Mesenchymal stem cell (in vitro differentiated cells and primary cell): ENCODE measurements around the gene PATZ1.

Experiments
- DNase-seq: peaks from one replicate; pipeline ENCODE4 v3.0.0-alpha.2; 2013
- H2AFZ ChIP-seq: one replicate; pipeline ENCODE4 v1.6.1; 2013; ENCODE audit warnings: low read depth, mild to moderate bottlenecking, control low read depth, inconsistent platforms, low read length, moderate library complexity
- H2AK5ac ChIP-seq: 2 replicates; pipeline ENCODE4 v1.6.1; 2013; ENCODE audit warnings: low read length, moderate library complexity, mild to moderate bottlenecking, inconsistent platforms; ENCODE audit not compliant: severe bottlenecking
- H2BK120ac ChIP-seq: one replicate; pipeline ENCODE4 v1.6.1; 2013; ENCODE audit warnings: low read depth, mild to moderate bottlenecking, inconsistent platforms, low read length, moderate library complexity
- H2BK12ac ChIP-seq, 2 experiments: one replicate each; pipeline ENCODE4 v1.6.1; 2013; ENCODE audit warnings: inconsistent platforms in 2 of 2, low read length in 2 of 2, mild to moderate bottlenecking in 2 of 2, moderate library complexity in 2 of 2, control low read depth in 1 of 2
- H2BK15ac ChIP-seq: one replicate; pipeline ENCODE4 v1.6.1; 2013; ENCODE audit warnings: mild to moderate bottlenecking, low read depth, inconsistent platforms; ENCODE audit not compliant: poor library complexity, severe bottlenecking
- H2BK5ac ChIP-seq: 2 replicates; pipeline ENCODE4 v1.6.1; 2013; ENCODE audit warnings: low read depth, mild to moderate bottlenecking, low read length, control low read depth, inconsistent platforms; ENCODE audit not compliant: poor library complexity, severe bottlenecking
- H3K14ac ChIP-seq, 2 experiments: one replicate each; pipeline ENCODE4 v1.6.1; 2013; ENCODE audit warnings: inconsistent platforms in 2 of 2, low read length in 2 of 2, control low read depth in 1 of 2, mild to moderate bottlenecking in 1 of 2, moderate library complexity in 1 of 2
- H3K18ac ChIP-seq, 2 experiments: one replicate each; pipeline ENCODE4 v1.6.1; 2013; ENCODE audit warnings: inconsistent platforms in 2 of 2, low read length in 2 of 2, control low read depth in 1 of 2, low read depth in 1 of 2, mild to moderate bottlenecking in 1 of 2
- H3K23ac ChIP-seq, 2 experiments: one replicate each; pipeline ENCODE4 v1.6.1; 2013; ENCODE audit warnings: inconsistent platforms in 2 of 2, low read length in 2 of 2, mild to moderate bottlenecking in 2 of 2, moderate library complexity in 2 of 2, control low read depth in 1 of 2
- H3K27ac ChIP-seq: 2 replicates; pipeline ENCODE4 v1.5.1; 2013; ENCODE audit warnings: mild to moderate bottlenecking, moderate library complexity, low read length, control low read depth, inconsistent platforms; ENCODE audit not compliant: poor library complexity, severe bottlenecking
- H3K27me3 ChIP-seq, 2 experiments: 2 replicates each; pipeline versions ENCODE4 v1.6.1 to v1.7.0; 2013; ENCODE audit warnings: low read length in 2 of 2, mild to moderate bottlenecking in 2 of 2, moderate library complexity in 2 of 2, control low read depth in 1 of 2, inconsistent platforms in 1 of 2; ENCODE audit not compliant: control insufficient read depth in 1 of 2, insufficient read depth in 1 of 2
- H3K36me3 ChIP-seq, 2 experiments: 2 replicates each; pipeline versions ENCODE4 v1.6.1 to v1.7.0; 2013; ENCODE audit warnings: low read length in 2 of 2, control low read depth in 1 of 2, inconsistent platforms in 1 of 2, low read depth in 1 of 2, mild to moderate bottlenecking in 1 of 2; ENCODE audit not compliant: insufficient read depth in 2 of 2, control insufficient read depth in 1 of 2
- H3K4ac ChIP-seq, 2 experiments: one replicate each; pipeline ENCODE4 v1.6.1; 2013; ENCODE audit warnings: inconsistent platforms in 2 of 2, low read length in 2 of 2, mild to moderate bottlenecking in 2 of 2, moderate library complexity in 2 of 2, control low read depth in 1 of 2, low read depth in 1 of 2
- H3K4me1 ChIP-seq: 2 replicates; pipeline ENCODE4 v1.6.1; 2013; ENCODE audit warnings: low read depth, low read length, control low read depth; ENCODE audit not compliant: control insufficient read depth, insufficient read depth
- H3K4me2 ChIP-seq: 2 replicates; pipeline ENCODE4 v1.6.1; 2013; ENCODE audit warnings: low read length, mild to moderate bottlenecking, inconsistent platforms; ENCODE audit not compliant: poor library complexity, severe bottlenecking
- H3K4me3 ChIP-seq, 2 experiments: 2 replicates each; pipeline versions ENCODE4 v1.5.1 to v1.7.0; 2013; ENCODE audit warnings: low read length in 2 of 2, mild to moderate bottlenecking in 2 of 2, control low read depth in 1 of 2, low read depth in 1 of 2; ENCODE audit not compliant: insufficient read depth in 1 of 2
- H3K79me1 ChIP-seq: replicated peaks from 2 replicates; pipeline ENCODE4 v1.6.1; 2013; ENCODE audit warnings: mild to moderate bottlenecking, control low read depth, low read length, inconsistent platforms; ENCODE audit not compliant: poor library complexity, severe bottlenecking
- H3K9ac ChIP-seq: 2 replicates; pipeline ENCODE4 v1.7.0; 2013; ENCODE audit warnings: mild to moderate bottlenecking, low read length, moderate library complexity
- H3K9me3 ChIP-seq: 2 replicates; pipeline ENCODE4 v1.7.0; 2013; ENCODE audit warnings: mild to moderate bottlenecking, low read length; ENCODE audit not compliant: control insufficient read depth
- H4K8ac ChIP-seq: one replicate; pipeline ENCODE4 v1.6.1; 2013; ENCODE audit warnings: inconsistent platforms, mild to moderate bottlenecking, low read length, moderate library complexity
- H4K91ac ChIP-seq: one replicate; pipeline ENCODE4 v1.6.1; 2013; ENCODE audit warnings: mild to moderate bottlenecking, low read length, inconsistent platforms
- WGBS: methylation state at CpG from one replicate; pipeline ENCODE4 v1.1.7; 2013; ENCODE audit warnings: mixed read lengths; 5-methylcytosine and 5-hydroxymethylcytosine counted together

Gene PATZ1

DNA sequence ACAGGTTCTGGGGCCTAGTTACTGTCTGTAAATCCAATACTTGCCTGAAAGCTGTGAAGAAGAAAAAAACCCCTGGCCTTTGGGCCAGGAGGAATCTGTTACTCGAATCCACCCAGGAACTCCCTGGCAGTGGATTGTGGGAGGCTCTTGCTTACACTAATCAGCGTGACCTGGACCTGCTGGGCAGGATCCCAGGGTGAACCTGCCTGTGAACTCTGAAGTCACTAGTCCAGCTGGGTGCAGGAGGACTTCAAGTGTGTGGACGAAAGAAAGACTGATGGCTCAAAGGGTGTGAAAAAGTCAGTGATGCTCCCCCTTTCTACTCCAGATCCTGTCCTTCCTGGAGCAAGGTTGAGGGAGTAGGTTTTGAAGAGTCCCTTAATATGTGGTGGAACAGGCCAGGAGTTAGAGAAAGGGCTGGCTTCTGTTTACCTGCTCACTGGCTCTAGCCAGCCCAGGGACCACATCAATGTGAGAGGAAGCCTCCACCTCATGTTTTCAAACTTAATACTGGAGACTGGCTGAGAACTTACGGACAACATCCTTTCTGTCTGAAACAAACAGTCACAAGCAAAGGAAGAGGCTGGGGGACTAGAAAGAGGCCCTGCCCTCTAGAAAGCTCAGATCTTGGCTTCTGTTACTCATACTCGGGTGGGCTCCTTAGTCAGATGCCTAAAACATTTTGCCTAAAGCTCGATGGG is 67.4 kb downstream of the PATZ1 start:
- no peak for DNase-seq
- Histone ChIP-seq H3K18ac (no peak overlapping the region), H2AK5ac (peak overlapping the region; percentile 55), H3K4ac (no peak overlapping the region), H2BK12ac (no peak overlapping the region), H2BK5ac (peak overlapping the region; percentile 26), H3K27me3 (no peaks in the 10 kb centered on the region), H4K8ac (no peak overlapping the region), H3K79me1 (peaks cover 4% of the 10 kb centered on the region), H3K36me3 (peaks cover 67 to 79% of the 10 kb centered on the region in 2 experiments), H3K23ac (no peak overlapping the region), H2BK15ac (no peak overlapping the region), H2AFZ (no peak overlapping the region), H4K91ac (no peak overlapping the region), H3K9me3 (no peaks in the 10 kb centered on the region), H3K14ac (no peak overlapping the region), H2BK120ac (no peak overlapping the region), H3K9ac (no peak overlapping the region), H3K4me3 (no peak overlapping the region), H3K4me2 (no peak overlapping the region), H3K27ac (peak overlapping the region; percentile 70), H3K4me1 (peaks cover 18% of the 10 kb centered on the region)
- 92% methylated on average over 5 of the region's 6 CpGs for WGBS

DNA sequence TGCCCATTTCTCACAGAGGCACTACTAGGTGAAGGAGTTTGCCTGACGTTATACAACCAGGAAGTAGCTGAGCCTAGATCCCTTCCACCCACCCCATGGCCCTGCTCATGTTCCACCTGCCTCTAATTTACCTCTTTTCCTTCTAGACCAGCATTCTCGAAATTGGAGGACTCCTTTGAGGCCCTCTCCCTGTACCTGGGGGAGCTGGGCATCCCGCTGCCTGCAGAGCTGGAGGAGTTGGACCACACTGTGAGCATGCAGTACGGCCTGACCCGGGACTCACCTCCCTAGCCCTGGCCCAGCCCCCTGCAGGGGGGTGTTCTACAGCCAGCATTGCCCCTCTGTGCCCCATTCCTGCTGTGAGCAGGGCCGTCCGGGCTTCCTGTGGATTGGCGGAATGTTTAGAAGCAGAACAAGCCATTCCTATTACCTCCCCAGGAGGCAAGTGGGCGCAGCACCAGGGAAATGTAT is 68.0 kb downstream of the PATZ1 start:
- Histone ChIP-seq H2AK5ac (no peak overlapping the region), H4K8ac (no peak overlapping the region)
- no peak for DNase-seq

DNA sequence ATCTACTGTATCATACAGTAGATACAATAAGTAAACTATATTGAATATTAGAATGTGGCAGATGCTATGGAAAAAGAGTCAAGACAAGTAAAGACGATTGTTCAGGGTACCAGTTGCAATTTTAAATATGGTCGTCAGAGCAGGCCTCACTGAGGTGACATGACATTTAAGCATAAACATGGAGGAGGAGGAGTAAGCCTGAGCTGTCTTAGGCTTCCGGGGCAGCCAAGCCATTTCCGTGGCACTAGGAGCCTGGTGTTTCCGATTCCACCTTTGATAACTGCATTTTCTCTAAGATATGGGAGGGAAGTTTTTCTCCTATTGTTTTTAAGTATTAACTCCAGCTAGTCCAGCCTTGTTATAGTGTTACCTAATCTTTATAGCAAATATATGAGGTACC is 68.4 kb downstream of the PATZ1 start:
- no peak overlapping the region for H4K8ac ChIP-seq
- H3K79me1 ChIP-seq, result peaks cover 8% of the 10 kb centered on the region
- H3K9me3 ChIP-seq, result no peaks in the 10 kb centered on the region
- no peak overlapping the region for H2BK12ac ChIP-seq
- no peak overlapping the region for H2BK5ac ChIP-seq
- H3K4me1 ChIP-seq, result peaks cover 18% of the 10 kb centered on the region
- WGBS, result 95% methylated on average over 5 of the region's 5 CpGs
- H3K27ac ChIP-seq, result peak overlapping the region; percentile 70
- H2AK5ac ChIP-seq, result no peak overlapping the region
- no peaks in the 10 kb centered on the region for H3K27me3 ChIP-seq
- no peak overlapping the region for H4K91ac ChIP-seq
- H2BK120ac ChIP-seq, result no peak overlapping the region
- DNase-seq, result no peak
- no peak overlapping the region for H3K23ac ChIP-seq
- no peak overlapping the region for H3K4me2 ChIP-seq
- H3K36me3 ChIP-seq, result peaks cover 70 to 76% of the 10 kb centered on the region in 2 experiments
- H3K14ac ChIP-seq, result no peak overlapping the region
- H2BK15ac ChIP-seq, result no peak overlapping the region
- no peak overlapping the region for H3K9ac ChIP-seq
- no peak overlapping the region for H2AFZ ChIP-seq
- no peak overlapping the region for H3K4ac ChIP-seq
- no peak overlapping the region for H3K4me3 ChIP-seq
- no peak overlapping the region for H3K18ac ChIP-seq

More for the DNA sequence above, 68.0 kb downstream of the PATZ1 start:
- Histone ChIP-seq H3K9ac (no peak overlapping the region), H3K79me1 (peaks cover 5% of the 10 kb centered on the region), H3K18ac (no peak overlapping the region), H3K4me1 (peaks cover 18% of the 10 kb centered on the region), H3K9me3 (no peaks in the 10 kb centered on the region), H2BK15ac (no peak overlapping the region), H3K4ac (no peak overlapping the region), H2AFZ (no peak overlapping the region), H3K27ac (peak overlapping the region; percentile 70), H3K4me3 (no peak overlapping the region), H2BK120ac (no peak overlapping the region), H2BK5ac (no peak overlapping the region), H3K36me3 (peaks cover 72 to 77% of the 10 kb centered on the region in 2 experiments), H3K27me3 (no peaks in the 10 kb centered on the region), H3K14ac (no peak overlapping the region), H3K23ac (no peak overlapping the region), H4K91ac (no peak overlapping the region), H3K4me2 (no peak overlapping the region), H2BK12ac (no peak overlapping the region)
- 91% methylated on average over 9 of the region's 9 CpGs for WGBS

DNA sequence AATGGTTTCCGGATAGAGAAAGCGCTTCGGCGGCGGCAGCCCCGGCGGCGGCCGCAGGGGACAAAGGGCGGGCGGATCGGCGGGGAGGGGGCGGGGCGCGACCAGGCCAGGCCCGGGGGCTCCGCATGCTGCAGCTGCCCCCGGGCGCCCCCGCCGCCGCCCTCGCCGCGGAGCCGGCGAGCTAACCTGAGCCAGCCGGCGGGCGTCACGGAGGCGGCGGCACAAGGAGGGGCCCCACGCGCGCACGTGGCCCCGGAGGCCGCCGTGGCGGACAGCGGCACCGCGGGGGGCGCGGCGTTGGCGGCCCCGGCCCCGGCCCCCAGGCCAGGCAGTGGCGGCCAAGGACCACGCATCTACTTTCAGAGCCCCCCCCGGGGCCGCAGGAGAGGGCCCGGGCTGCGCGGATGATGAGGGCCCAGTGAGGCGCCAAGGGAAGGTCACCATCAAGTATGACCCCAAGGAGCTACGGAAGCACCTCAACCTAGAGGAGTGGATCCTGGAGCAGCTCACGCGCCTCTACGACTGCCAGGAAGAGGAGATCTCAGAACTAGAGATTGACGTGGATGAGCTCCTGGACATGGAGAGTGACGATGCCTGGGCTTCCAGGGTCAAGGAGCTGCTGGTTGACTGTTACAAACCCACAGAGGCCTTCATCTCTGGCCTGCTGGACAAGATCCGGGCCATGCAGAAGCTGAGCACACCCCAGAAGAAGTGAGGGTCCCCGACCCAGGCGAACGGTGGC is 69.5 kb downstream of the PATZ1 start:
- H3K4me1 ChIP-seq, result peaks cover 27% of the 10 kb centered on the region
- no peak for DNase-seq
- no peak overlapping the region for H3K4me2 ChIP-seq
- H3K79me1 ChIP-seq, result peaks cover 8% of the 10 kb centered on the region
- H2BK15ac ChIP-seq, result no peak overlapping the region
- H3K27ac ChIP-seq, result no peak overlapping the region
- no peak overlapping the region for H3K9ac ChIP-seq
- H2BK5ac ChIP-seq, result no peak overlapping the region
- H2BK12ac ChIP-seq, result no peak overlapping the region
- H4K91ac ChIP-seq, result no peak overlapping the region
- H3K36me3 ChIP-seq, result peaks cover 64 to 73% of the 10 kb centered on the region in 2 experiments
- H3K27me3 ChIP-seq, result no peaks in the 10 kb centered on the region
- WGBS, result 97% methylated on average over 54 of the region's 69 CpGs
- no peaks in the 10 kb centered on the region for H3K9me3 ChIP-seq
- H3K23ac ChIP-seq, result no peak overlapping the region
- no peak overlapping the region for H3K4me3 ChIP-seq
- H4K8ac ChIP-seq, result no peak overlapping the region
- H3K18ac ChIP-seq, result no peak overlapping the region
- H3K4ac ChIP-seq, result no peak overlapping the region
- no peak overlapping the region for H2BK120ac ChIP-seq
- H2AFZ ChIP-seq, result no peak overlapping the region
- no peak overlapping the region for H2AK5ac ChIP-seq
- H3K14ac ChIP-seq, result no peak overlapping the region
